Liver (tissue), 3 donors: ENCODE measurements around the gene RACGAP1.

Experiments used
- ATF3 ChIP-seq: IDR thresholded peaks from 2 replicates; pipeline ENCODE4 v1.6.1; 2016; ENCODE audit warnings: antibody characterized with exemption
- CTCF ChIP-seq: fragments of 150-350 bp; IDR thresholded peaks from 2 replicates; pipeline ENCODE4 v1.5.1; 2017; ENCODE audit warnings: improper control_type of control experiment, low read depth, low read length; ENCODE audit not compliant: missing input control
- FOXA1 ChIP-seq: IDR thresholded peaks from 2 replicates; pipeline ENCODE4 v1.6.1; 2016; ENCODE audit warnings: antibody characterized with exemption
- JUND ChIP-seq, 2 donors: IDR thresholded peaks; 2 replicates each; pipeline ENCODE4 v1.6.1; 2016; ENCODE audit warnings: antibody characterized with exemption in 2 of 2
- RAD21 ChIP-seq, 2 donors: IDR thresholded peaks; 2 replicates each; pipeline ENCODE4 v1.6.1; 2016; ENCODE audit warnings: antibody characterized with exemption in 2 of 2, mild to moderate bottlenecking in 2 of 2
- REST ChIP-seq: IDR thresholded peaks from 2 replicates; pipeline ENCODE4 v1.6.1; 2016; ENCODE audit warnings: antibody characterized with exemption, mild to moderate bottlenecking
- TAF1 ChIP-seq: conservative IDR thresholded peaks from 2 replicates; pipeline ENCODE4 v1.6.1; 2016; ENCODE audit warnings: antibody characterized with exemption, mild to moderate bottlenecking
- YY1 ChIP-seq: IDR thresholded peaks from 2 replicates; pipeline ENCODE4 v1.6.1; 2016; ENCODE audit warnings: antibody characterized with exemption, mild to moderate bottlenecking
- TF ChIP-seq, protein P1 (sequence below): IDR thresholded peaks from 2 replicates; pipeline ENCODE4 v1.6.1; 2016; ENCODE audit warnings: antibody characterized with exemption
- donor health status: healthy.
- donor health status: healthy.

GRCh38 chr12:50057000-50057841 is 31.9 kb upstream of the RACGAP1 start, which contains the start of gene ASIC1:
- TF ChIP-seq CTCF (no peak), YY1 (no peak), TAF1 (no peak), ATF3 (no peak), REST (no peak), JUND (IDR thresholded peaks at IDR 0.05) (no peak), RAD21 (IDR thresholded peaks at IDR 0.05) (peak in 1 of 2 donors; percentile 14), FOXA1 (no peak)
- TF ChIP-seq, protein P1, sequence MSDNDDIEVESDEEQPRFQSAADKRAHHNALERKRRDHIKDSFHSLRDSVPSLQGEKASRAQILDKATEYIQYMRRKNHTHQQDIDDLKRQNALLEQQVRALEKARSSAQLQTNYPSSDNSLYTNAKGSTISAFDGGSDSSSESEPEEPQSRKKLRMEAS = no peak
